HepG2 (cell line): Measurements from ENCODE around the gene ACSM5. TPM values are rescaled to one million over a fixed set of nuclear protein-coding genes. Genes with fewer than 3 reads are reported as not detected.

Experiments
- CCAR2 ChIP-seq: fragments of 200-400 bp; formaldehyde crosslinking; optimal IDR thresholded peaks from 2 replicates; pipeline ENCODE3; 2018; ENCODE audit warnings: low read depth, mild to moderate bottlenecking, low read length, moderate library complexity
- FLYWCH1 ChIP-seq: sonication (generic); formaldehyde crosslinking; IDR thresholded peaks from 2 replicates; pipeline ENCODE4 v1.8.1; 2023; ENCODE audit warnings: mild to moderate bottlenecking, missing genetic modification reagents
- JUNB ChIP-seq: sonication (generic); formaldehyde crosslinking; IDR thresholded peaks from 2 replicates; pipeline ENCODE4 v1.8.0; 2022; ENCODE audit warnings: missing genetic modification reagents, mild to moderate bottlenecking, borderline replicate concordance
- KLF12 ChIP-seq: sonication (generic); formaldehyde crosslinking; IDR thresholded peaks from 2 replicates; pipeline ENCODE4 v1.4.0; 2020; ENCODE audit warnings: missing genetic modification reagents, borderline replicate concordance
- MED13 ChIP-seq: sonication (generic); formaldehyde crosslinking; IDR thresholded peaks from 2 replicates; pipeline ENCODE4 v1.5.0; 2020; ENCODE audit warnings: missing genetic modification reagents
- MXD3 ChIP-seq: IDR thresholded peaks from 2 replicates; pipeline ENCODE4 v1.6.1; 2016; ENCODE audit warnings: mild to moderate bottlenecking, missing biosample characterization, missing genetic modification reagents
- RFX3 ChIP-seq: IDR thresholded peaks from 2 replicates; pipeline ENCODE4 v1.6.1; 2016; ENCODE audit warnings: missing biosample characterization, missing genetic modification reagents
- SIX1 ChIP-seq: sonication (generic); formaldehyde crosslinking; IDR thresholded peaks from 2 replicates; pipeline ENCODE4 v1.4.0; 2020; ENCODE audit warnings: missing genetic modification reagents, borderline replicate concordance
- SNAPC5 ChIP-seq: sonication (generic); formaldehyde crosslinking; IDR thresholded peaks from 2 replicates; pipeline ENCODE4 v1.8.1; 2023; ENCODE audit warnings: mild to moderate bottlenecking, missing genetic modification reagents, borderline replicate concordance
- TCF7 ChIP-seq: sonication (generic); IDR thresholded peaks from 2 replicates; pipeline ENCODE4 v1.6.1; 2016; ENCODE audit warnings: antibody characterized with exemption, low read depth
- YEATS4 ChIP-seq: sonication (generic); formaldehyde crosslinking; IDR thresholded peaks from 2 replicates; pipeline ENCODE4 v1.4.0; 2020; ENCODE audit warnings: missing genetic modification reagents, borderline replicate concordance
- ZBTB40 ChIP-seq, 2 experiments: fragments of 450-650 bp in 1 of 2; sonication (generic) in 1 of 2; formaldehyde crosslinking in 1 of 2; IDR thresholded peaks; 2 replicates each; pipeline versions ENCODE4 v1.6.1 to v1.8.0; 2016 to 2022; ENCODE audit warnings: antibody characterized with exemption in 1 of 2, mild to moderate bottlenecking in 1 of 2, missing genetic modification reagents in 1 of 2
- ZBTB43 ChIP-seq: sonication (generic); formaldehyde crosslinking; conservative IDR thresholded peaks from 2 replicates; pipeline ENCODE4 v1.4.0; 2020; ENCODE audit warnings: missing genetic modification reagents
- ZFP36 ChIP-seq: fragments of 150-350 bp; IDR thresholded peaks from 2 replicates; pipeline ENCODE4 v1.6.1; 2018; ENCODE audit warnings: borderline replicate concordance, low read length, low read depth; ENCODE audit not compliant: partially characterized antibody
- ZFYVE20 ChIP-seq: sonication (generic); formaldehyde crosslinking; IDR thresholded peaks from 2 replicates; pipeline ENCODE4 v1.8.0; 2023; ENCODE audit warnings: low read depth, mild to moderate bottlenecking, moderate library complexity, missing genetic modification reagents, borderline replicate concordance
- ZNF597 ChIP-seq: sonication (generic); formaldehyde crosslinking; IDR thresholded peaks from 2 replicates; pipeline ENCODE4 v1.5.0; 2020; ENCODE audit warnings: missing genetic modification reagents
- ZNF652 ChIP-seq: IDR thresholded peaks from 2 replicates; pipeline ENCODE4 v1.6.1; 2016; ENCODE audit warnings: low read depth, borderline replicate concordance
- polyA plus RNA-seq, 8 experiments: library from polyadenylated mRNA; depleted of rRNA in 3 of 8; stranded (reverse) in 7 of 8; unstranded in 1 of 8; fragments of >200 nt; fragmentation: Illumina TruSeq in 4 of 8; extraction: Trizol in 4 of 8; gene quantifications; 2 replicates each; pipeline versions ENCODE4 v1.2.1 to v1.2.3, GENCODE V29; 2011 to 2016; ENCODE audit warnings: low read depth in 4 of 8, missing spikeins in 1 of 8, mixed read lengths in 1 of 8; ENCODE audit not compliant: insufficient read depth in 1 of 8
- total RNA-seq, 5 experiments: library from RNA; depleted of rRNA; stranded (reverse); fragments of >200 nt; fragmentation: Illumina TruSeq; extraction: Trizol; gene quantifications; 2 replicates each; pipeline ENCODE4 v1.2.3, GENCODE V29; 2016; ENCODE audit warnings: low read depth in 1 of 5

Gene ACSM5
- total and polyA plus RNA-seq, 2 of the 13 experiments (the other 11 are each of a cell fraction or from before 2014, with no cell fraction given) = 9.1 to 15.0 TPM

- no peak for TF ChIP-seq SNAPC5 (CRISPR knock-in tag)
- no peak for TF ChIP-seq ZFYVE20 (CRISPR knock-in tag)
- TF ChIP-seq CCAR2 = no peak
- TF ChIP-seq ZBTB43 (CRISPR knock-in tag) = peak; percentile 46; the same call in 1 of the 2 replicates
- no peak for TF ChIP-seq RFX3 (CRISPR knock-in tag)
- TF ChIP-seq KLF12 (CRISPR knock-in tag) = no peak; the same call in 1 of the 2 replicates
- TF ChIP-seq ZNF652 (CRISPR knock-in tag) = no peak
- no peak for TF ChIP-seq JUNB
- peak; percentile 16; the same call in 1 of the 2 replicates for TF ChIP-seq YEATS4 (CRISPR knock-in tag)
- no peak for TF ChIP-seq MXD3 (CRISPR knock-in tag)
- TF ChIP-seq SIX1 (CRISPR knock-in tag) = no peak
- no peak for TF ChIP-seq ZBTB40 (IDR thresholded peaks at IDR 0.05)
- TF ChIP-seq ZBTB40 (CRISPR knock-in tag; IDR thresholded peaks at IDR 0.05) = no peak
- no peak for TF ChIP-seq FLYWCH1
- TF ChIP-seq TCF7 = peak; percentile 59; the same call in 1 of the 2 replicates
- no peak for TF ChIP-seq ZNF597
- TF ChIP-seq ZFP36 = no peak
- TF ChIP-seq MED13 = no peak
Observed at GRCh38 chr16:20397468-20398074, 11.8 kb upstream of the ACSM5 start (continued).
